ENCODE results near the gene ZFP1.
"Not testable (repeated sequence)": the region's sequence is repeated elsewhere in the genome, so short reads cannot be mapped to it uniquely, and the experiment has no call there.

ZFP1 gene

DNA sequence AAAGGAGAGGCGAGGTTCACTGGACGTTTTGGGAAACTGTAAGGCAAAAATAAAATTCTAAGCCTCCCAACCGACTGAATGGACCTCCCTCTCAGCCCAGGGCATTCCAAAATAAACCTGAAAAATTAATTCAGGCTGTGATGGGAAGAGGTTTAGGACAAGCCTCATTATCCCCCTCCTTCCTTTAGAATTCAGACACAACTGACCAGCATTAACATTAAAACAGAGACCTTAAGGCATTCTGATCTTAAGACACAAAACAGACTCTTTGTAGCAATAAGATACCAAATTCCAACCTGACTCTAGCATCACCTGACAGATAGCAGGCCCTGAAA is 31.4 kb upstream of the ZFP1 start:
- DNase-seq (ENCODE audit: extremely low spot score), result no peak
- POLR2A ChIA-PET, result no interaction called here
- CTCF ChIA-PET, result interaction anchor here (1.3 kb wide), 1 partner anchor 118 kb away, joined by 5 read pairs; the partner anchor contains the start of gene ZNRF1
- TF ChIP-seq, protein P1, sequence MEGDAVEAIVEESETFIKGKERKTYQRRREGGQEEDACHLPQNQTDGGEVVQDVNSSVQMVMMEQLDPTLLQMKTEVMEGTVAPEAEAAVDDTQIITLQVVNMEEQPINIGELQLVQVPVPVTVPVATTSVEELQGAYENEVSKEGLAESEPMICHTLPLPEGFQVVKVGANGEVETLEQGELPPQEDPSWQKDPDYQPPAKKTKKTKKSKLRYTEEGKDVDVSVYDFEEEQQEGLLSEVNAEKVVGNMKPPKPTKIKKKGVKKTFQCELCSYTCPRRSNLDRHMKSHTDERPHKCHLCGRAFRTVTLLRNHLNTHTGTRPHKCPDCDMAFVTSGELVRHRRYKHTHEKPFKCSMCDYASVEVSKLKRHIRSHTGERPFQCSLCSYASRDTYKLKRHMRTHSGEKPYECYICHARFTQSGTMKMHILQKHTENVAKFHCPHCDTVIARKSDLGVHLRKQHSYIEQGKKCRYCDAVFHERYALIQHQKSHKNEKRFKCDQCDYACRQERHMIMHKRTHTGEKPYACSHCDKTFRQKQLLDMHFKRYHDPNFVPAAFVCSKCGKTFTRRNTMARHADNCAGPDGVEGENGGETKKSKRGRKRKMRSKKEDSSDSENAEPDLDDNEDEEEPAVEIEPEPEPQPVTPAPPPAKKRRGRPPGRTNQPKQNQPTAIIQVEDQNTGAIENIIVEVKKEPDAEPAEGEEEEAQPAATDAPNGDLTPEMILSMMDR (IDR thresholded peaks at IDR 0.05; ENCODE audit: control extremely low read depth, extremely low read depth, low read depth, missing control alignments), result no peak

DNA sequence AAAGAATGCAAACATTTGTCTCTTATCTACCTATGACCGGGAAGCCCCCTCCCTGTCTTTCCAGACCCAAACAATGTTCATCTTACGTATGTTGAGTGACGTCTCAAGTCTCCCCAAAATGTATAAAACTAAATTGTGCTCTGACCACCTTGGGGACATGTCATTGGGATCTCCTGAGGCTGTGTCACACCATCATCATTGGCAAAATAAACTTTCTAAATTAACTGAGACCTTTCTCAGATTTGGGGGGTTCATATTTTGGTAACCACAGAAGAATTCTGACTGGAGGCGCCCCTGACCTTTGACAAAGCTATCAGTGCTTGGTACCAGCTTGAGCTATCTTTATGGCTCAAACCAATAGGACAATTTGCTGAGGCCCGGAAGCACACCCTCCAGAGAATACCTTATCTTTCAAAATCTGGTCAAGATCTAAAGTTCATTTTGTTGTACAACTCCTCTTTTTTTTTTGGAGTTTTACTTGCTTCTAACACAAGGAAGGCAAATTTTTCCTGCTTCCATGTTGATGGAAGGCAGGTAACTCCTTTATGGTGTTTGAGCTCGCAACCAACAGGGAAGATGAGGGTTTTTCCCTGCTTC is 29.3 kb upstream of the ZFP1 start:
- POLR2A ChIA-PET, result no interaction called here
- no peak for DNase-seq (ENCODE audit: extremely low spot score)
- CTCF ChIA-PET, result interaction anchor here (0.9 to 4.8 kb wide), 4 partner anchors 9 to 256 kb away, joined by 3 to 32 read pairs (median 3); no protein-coding TSS in a partner anchor

DNA sequence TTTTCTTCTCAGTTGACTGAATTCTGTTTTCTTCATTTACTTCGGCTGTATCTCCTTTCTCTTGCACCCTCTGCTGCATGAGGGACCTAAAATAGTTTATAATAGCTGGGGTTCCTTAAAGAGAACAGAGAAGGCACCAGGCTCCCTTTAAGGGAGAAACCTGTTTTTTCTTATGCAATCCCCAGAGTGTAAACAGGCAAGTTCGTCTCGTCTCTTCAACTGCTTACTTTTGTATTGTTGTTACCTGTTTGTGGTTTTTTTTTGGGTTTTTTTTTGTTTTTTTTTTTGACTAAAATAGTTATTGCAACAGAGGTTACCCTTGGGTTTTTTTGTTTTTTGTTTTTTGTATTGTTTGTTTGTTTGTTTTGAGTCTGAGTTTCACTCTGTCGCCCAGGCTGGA is 28.1 kb upstream of the ZFP1 start:
- CTCF ChIA-PET, result interaction anchor here (4.8 kb wide), 1 partner anchor 10 kb away, joined by 32 read pairs; no protein-coding TSS in a partner anchor
- TF ChIP-seq, protein P1 (IDR thresholded peaks at IDR 0.05; ENCODE audit: control extremely low read depth, extremely low read depth, low read depth, missing control alignments), result no peak
- no peak for DNase-seq (ENCODE audit: extremely low spot score)
- POLR2A ChIA-PET, result no interaction called here

More for the DNA sequence above, 29.3 kb upstream of the ZFP1 start:
- TF ChIP-seq, protein P1 (IDR thresholded peaks at IDR 0.05; ENCODE audit: control extremely low read depth, extremely low read depth, low read depth, missing control alignments), result no peak

DNA sequence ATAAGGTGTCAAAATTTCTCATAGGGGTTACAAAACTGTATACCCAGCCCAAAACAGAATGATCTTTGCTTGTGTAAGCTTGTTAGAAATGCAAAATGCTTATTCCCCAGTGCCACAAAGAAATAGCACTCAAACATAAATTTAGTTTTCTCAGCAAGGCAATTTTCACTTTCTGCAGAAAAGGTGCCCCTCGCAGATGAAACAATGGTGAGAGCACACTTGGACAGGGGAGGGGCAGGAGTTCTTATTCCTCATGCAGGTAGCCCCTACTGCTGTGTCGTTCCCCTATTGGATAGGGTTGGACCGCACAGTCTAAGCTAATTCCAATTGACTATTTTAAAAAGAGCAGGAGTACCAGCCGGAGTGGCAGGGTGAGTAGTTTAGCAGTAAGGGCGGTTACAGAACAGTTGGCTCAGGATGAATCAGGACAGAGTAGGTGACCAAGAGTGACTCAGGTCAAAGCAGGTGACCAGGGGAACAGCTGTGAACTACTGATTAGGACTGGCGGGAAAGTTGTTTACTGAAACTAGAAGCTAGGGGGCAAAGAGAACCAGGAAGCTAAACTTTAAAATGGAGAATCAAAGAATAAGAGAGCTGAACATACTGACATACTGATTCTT is 26.3 kb upstream of the ZFP1 start:
- ChIA-PET POLR2A (no interaction called here), CTCF (interaction anchor here (1.1 to 4.8 kb wide), 3 partner anchors 12 to 78 kb away, joined by 3 to 32 read pairs (median 3); no protein-coding TSS in a partner anchor)
- TF ChIP-seq, protein P1 (IDR thresholded peaks at IDR 0.05; ENCODE audit: control extremely low read depth, extremely low read depth, low read depth, missing control alignments), result no peak
- DNase-seq (ENCODE audit: extremely low spot score), result no peak

DNA sequence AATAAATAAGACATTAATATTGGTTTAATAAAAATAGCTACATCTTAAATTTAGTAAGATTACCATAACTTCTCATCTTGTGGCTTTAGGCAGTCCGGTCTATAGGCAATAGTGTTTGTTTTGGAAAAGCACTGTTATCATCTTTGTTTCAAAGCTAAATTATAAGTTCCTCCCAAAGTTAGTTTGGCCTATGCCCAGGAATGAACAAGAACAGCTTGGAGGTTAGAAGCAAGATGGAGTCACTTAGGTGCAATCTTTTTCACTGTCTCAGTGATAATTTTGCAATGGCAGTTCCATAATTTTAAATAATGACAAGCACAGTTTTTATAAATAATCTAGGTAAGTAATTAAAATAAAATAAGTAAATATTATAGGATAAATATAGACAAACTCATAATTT is 25.7 kb upstream of the ZFP1 start:
- ChIA-PET POLR2A (no interaction called here), CTCF (interaction anchor here (1.3 to 4.8 kb wide), 2 partner anchors 12 to 53 kb away, joined by 3 to 32 read pairs; no protein-coding TSS in a partner anchor)
- TF ChIP-seq, protein P1 (IDR thresholded peaks at IDR 0.05; ENCODE audit: control extremely low read depth, extremely low read depth, low read depth, missing control alignments), result no peak
- DNase-seq (ENCODE audit: extremely low spot score), result no peak

DNA sequence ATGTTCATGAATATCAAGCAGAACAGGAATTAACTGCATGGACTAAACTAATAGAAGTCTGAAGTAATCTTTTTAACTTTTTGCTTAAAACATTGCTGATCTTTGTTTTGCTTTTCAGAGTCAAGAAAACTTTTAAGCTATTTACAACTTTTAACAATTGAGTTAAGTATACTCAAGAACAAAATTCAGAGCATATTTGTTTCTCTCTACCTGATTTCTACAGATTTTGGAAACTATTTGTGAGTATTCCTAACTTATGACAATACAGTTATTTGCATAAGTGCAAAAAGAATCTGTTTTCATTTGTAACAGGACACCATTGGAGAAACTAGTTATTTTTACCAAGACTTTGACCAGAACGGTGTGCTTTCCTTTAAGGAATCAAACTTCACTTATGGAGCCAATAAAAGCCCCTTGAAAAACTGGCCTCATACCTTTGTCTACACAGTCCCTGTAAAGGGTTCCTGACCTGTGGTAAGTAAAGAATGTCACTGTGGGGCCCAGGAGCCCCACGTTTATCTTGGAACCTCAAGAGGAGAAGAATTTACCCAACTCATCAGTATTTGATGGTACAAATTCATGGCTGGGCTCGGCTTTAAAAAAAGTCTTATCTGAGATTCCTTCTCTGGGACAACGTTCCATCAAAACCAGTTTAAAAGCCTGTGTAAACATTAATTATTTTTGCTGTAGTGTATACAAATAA is 20.5 kb upstream of the ZFP1 start:
- no peak for DNase-seq (ENCODE audit: extremely low spot score)
- POLR2A ChIA-PET, result no interaction called here
- TF ChIP-seq, protein P1 (IDR thresholded peaks at IDR 0.05; ENCODE audit: control extremely low read depth, extremely low read depth, low read depth, missing control alignments), result no peak
- CTCF ChIA-PET, result interaction anchor here (1.3 to 1.5 kb wide), 2 partner anchors 16 to 119 kb away, joined by 3 to 5 read pairs; no protein-coding TSS in a partner anchor

DNA sequence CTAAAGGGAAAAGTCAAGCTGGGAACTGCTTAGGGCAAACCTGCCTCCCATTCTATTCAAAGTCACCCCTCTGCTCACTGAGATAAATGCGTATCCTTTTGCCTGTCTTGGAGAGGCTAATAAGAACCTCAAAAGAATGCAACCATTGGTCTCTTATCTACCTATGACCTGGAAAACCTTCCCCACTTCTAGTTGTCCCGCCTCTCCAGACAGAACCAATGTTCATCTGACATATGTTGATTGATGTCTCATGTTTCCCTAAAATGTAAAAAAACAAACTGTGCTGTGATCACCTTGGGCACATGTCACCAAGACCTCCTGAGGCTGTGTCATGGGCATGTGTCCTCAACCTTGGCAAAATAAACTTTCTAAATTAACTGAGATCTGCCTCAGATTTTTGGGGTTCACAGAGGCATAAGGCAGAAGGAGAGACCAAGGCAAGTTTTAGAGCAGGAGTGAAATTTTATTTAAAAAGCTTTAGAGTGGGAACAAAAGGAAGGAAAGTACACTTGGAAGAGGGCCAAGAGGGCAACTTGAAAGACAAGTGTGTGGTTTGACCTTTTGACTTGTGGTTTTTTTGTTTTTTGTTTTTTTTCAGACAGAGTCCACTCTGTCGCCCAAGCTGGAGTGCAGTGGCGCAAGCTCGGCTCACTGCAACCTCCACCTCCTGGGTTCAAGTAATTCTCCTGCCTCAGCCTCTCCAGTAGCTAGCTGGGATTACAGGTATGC is 18.7 kb upstream of the ZFP1 start:
- CTCF ChIA-PET, result interaction anchor here (2.3 kb wide), 1 partner anchor 19 kb away, joined by 13 read pairs; no protein-coding TSS in a partner anchor
- POLR2A ChIA-PET; DNase-seq (ENCODE audit: extremely low spot score): not testable (repeated sequence)
